Stimulated activated CD8-positive, alpha-beta memory T cell treated with anti-CD3 and anti-CD28 coated beads, Interleukin-12 subunit alpha, Interleukin-12 subunit beta, amount 100 ng/mL, for 24 hours (primary cell): Measurements from ENCODE around the gene TOPAZ1.

Experiments used
- DNase-seq: peaks from one replicate; pipeline ENCODE4 v3.0.0-alpha.2; 2020; ENCODE audit errors: extremely low read depth

The TOPAZ1 gene

GRCh38 chr3:44242721-44243120, 1.0 kb downstream of the TOPAZ1 start:
- DNase-seq = no peak

GRCh38 chr3:44248152-44248551, 6.5 kb downstream of the TOPAZ1 start:
- no peak for DNase-seq

- DNase-seq = no peak
Measured at GRCh38 chr3:44252332-44252959, 10.8 kb downstream of the TOPAZ1 start.

- no peak for DNase-seq
Measured at GRCh38 chr3:44259404-44259803, 17.7 kb downstream of the TOPAZ1 start.

GRCh38 chr3:44264146-44264545, 22.5 kb downstream of the TOPAZ1 start:
- DNase-seq = no peak

- no peak for DNase-seq
Measured at GRCh38 chr3:44265815-44266214, 24.1 kb downstream of the TOPAZ1 start.

GRCh38 chr3:44272191-44272590, 30.5 kb downstream of the TOPAZ1 start:
- DNase-seq = no peak

GRCh38 chr3:44277925-44278324, 36.2 kb downstream of the TOPAZ1 start:
- no peak for DNase-seq

- DNase-seq = no peak
Measured at GRCh38 chr3:44280077-44280476, 38.4 kb downstream of the TOPAZ1 start.

- no peak for DNase-seq
Measured at GRCh38 chr3:44280631-44281030, 38.9 kb downstream of the TOPAZ1 start.

GRCh38 chr3:44284949-44285348, 43.3 kb downstream of the TOPAZ1 start:
- no peak for DNase-seq

GRCh38 chr3:44289882-44290462, 48.3 kb downstream of the TOPAZ1 start:
- DNase-seq = no peak

GRCh38 chr3:44292276-44292675, 50.6 kb downstream of the TOPAZ1 start:
- DNase-seq = no peak

GRCh38 chr3:44292947-44293346, 51.3 kb downstream of the TOPAZ1 start:
- no peak for DNase-seq

- no peak for DNase-seq
Measured at GRCh38 chr3:44297255-44297654, 55.6 kb downstream of the TOPAZ1 start.

- DNase-seq = no peak
Measured at GRCh38 chr3:44301746-44302145, 60.1 kb downstream of the TOPAZ1 start.

- no peak for DNase-seq
Measured at GRCh38 chr3:44309500-44309899, 67.8 kb downstream of the TOPAZ1 start.

- no peak for DNase-seq
Measured at GRCh38 chr3:44318891-44319311, 77.2 kb downstream of the TOPAZ1 start.

GRCh38 chr3:44321335-44321734, 79.6 kb downstream of the TOPAZ1 start:
- no peak for DNase-seq

- no peak for DNase-seq
Measured at GRCh38 chr3:44323341-44323955, 81.8 kb downstream of the TOPAZ1 start.

GRCh38 chr3:44324584-44324983, 82.9 kb downstream of the TOPAZ1 start:
- DNase-seq = no peak

- DNase-seq = no peak
Measured at GRCh38 chr3:44326019-44326418, 84.3 kb downstream of the TOPAZ1 start.

- DNase-seq = no peak
Measured at GRCh38 chr3:44326515-44326914, 84.8 kb downstream of the TOPAZ1 start.
